ENCODE data around the gene CRB1.

DNA sequence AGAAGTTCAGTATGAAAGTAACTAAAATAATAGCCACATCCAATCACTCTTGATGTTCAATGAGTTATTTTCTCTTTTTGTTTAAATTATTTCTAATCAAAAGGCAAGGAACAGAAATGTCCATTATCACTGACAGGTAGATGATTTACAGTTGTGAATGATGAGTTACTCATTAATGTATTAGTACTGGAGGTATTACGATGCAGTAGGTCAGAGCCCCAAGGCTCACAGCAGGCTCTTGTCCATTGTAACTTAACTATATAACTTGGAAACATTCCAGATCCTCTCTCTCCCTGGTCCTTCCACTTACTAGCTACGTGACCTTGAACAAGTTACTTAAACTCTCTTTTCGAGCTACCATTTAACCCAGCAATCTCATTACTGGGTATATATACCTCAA, 39.5 kb downstream of the CRB1 start:
- TF ChIP-seq ZFP30 (CRISPR knock-in tag; IDR thresholded peaks at IDR 0.05) (no peak), TOX (CRISPR knock-in tag; IDR thresholded peaks at IDR 0.05; ENCODE audit: borderline replicate concordance) (no peak), PPARA (CRISPR knock-in tag; IDR thresholded peaks at IDR 0.05; ENCODE audit: borderline replicate concordance) (no peak), SNAI2 (CRISPR knock-in tag; IDR thresholded peaks at IDR 0.05) (no peak), TCF4 (CRISPR knock-in tag; IDR thresholded peaks at IDR 0.05; ENCODE audit: borderline replicate concordance) (no peak)
- TF ChIP-seq, protein P1, sequence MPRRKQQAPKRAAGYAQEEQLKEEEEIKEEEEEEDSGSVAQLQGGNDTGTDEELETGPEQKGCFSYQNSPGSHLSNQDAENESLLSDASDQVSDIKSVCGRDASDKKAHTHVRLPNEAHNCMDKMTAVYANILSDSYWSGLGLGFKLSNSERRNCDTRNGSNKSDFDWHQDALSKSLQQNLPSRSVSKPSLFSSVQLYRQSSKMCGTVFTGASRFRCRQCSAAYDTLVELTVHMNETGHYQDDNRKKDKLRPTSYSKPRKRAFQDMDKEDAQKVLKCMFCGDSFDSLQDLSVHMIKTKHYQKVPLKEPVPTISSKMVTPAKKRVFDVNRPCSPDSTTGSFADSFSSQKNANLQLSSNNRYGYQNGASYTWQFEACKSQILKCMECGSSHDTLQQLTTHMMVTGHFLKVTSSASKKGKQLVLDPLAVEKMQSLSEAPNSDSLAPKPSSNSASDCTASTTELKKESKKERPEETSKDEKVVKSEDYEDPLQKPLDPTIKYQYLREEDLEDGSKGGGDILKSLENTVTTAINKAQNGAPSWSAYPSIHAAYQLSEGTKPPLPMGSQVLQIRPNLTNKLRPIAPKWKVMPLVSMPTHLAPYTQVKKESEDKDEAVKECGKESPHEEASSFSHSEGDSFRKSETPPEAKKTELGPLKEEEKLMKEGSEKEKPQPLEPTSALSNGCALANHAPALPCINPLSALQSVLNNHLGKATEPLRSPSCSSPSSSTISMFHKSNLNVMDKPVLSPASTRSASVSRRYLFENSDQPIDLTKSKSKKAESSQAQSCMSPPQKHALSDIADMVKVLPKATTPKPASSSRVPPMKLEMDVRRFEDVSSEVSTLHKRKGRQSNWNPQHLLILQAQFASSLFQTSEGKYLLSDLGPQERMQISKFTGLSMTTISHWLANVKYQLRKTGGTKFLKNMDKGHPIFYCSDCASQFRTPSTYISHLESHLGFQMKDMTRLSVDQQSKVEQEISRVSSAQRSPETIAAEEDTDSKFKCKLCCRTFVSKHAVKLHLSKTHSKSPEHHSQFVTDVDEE (CRISPR knock-in tag; IDR thresholded peaks at IDR 0.05), result no peak
- TF ChIP-seq, protein P2, sequence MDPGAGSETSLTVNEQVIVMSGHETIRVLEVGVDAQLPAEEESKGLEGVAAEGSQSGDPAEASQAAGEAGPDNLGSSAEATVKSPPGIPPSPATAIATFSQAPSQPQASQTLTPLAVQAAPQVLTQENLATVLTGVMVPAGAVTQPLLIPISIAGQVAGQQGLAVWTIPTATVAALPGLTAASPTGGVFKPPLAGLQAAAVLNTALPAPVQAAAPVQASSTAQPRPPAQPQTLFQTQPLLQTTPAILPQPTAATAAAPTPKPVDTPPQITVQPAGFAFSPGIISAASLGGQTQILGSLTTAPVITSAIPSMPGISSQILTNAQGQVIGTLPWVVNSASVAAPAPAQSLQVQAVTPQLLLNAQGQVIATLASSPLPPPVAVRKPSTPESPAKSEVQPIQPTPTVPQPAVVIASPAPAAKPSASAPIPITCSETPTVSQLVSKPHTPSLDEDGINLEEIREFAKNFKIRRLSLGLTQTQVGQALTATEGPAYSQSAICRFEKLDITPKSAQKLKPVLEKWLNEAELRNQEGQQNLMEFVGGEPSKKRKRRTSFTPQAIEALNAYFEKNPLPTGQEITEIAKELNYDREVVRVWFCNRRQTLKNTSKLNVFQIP (CRISPR knock-in tag; IDR thresholded peaks at IDR 0.05; ENCODE audit: borderline replicate concordance, low read depth), result no peak

All from SK-N-SH treated with all-trans-retinoic acid at 6 μM for 48 hours (cell line).